ENCODE results near the gene MMP17. TPM values are rescaled to one million over a fixed set of nuclear protein-coding genes. Genes with fewer than 3 reads are reported as not detected.

The MMP17 gene
- 41.5 TPM for total RNA-seq

DNA sequence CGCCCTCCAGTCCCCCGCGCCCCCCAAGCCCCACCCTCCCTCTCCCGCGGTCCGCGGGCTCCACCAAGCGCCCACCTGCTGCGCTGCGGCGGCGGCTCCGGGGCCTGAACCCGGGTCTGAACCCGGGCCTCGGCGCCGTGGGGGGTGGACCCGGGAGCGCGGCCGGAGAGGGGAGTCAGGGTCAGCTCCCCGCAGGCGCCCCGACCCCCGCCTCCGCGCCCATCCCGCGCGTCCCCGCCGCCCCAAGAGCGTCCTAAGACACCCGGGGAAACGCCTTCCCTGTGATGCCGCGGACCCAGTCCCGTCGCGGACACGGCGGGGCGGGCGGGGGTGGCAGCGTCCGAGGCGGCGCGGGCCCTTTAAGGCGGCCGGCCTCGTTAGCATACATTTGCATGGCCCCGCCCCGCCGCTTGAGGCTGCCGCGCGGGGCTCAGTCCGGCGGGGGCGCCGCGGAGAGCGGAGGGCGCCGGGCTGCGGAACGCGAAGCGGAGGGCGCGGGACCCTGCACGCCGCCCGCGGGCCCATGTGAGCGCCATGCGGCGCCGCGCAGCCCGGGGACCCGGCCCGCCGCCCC lies at the start of gene MMP17:
Gene MMP17 (plus strand): TSS at position 433 of the 574 bp plus-strand sequence. CDS start 102 bp downstream, at position 535.

DNA sequence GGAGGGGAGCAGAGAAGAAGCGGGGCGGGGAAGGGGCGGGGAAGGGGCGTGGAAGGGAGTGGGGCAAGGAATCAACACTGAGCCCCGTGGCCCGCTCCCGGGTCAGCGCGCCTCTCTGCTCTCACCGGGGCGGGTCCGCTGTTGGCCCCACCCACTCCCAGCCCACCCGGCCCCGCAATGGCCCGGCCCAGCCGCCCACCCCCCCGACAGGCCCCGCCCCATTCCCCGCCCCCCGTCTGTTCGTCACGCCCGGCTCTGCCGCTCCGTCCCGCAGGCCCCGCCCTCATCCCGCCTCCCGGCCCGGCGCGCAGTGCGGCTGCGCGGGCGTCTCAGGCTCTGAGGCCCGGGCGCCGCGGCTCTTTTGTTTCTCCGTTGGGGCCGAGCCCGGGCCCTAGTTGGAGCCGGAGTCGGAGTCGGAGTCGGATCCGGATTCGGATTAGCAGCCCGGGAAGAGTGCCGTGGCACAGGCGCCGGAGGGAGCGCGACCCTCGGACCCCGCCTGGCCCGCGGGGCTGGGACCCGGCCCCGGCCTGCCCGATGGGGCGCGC lies 66.2 kb downstream of the MMP17 start, which contains the start of gene ULK1:
Gene ULK1 (plus strand): TSS at position 310 of the 548 bp plus-strand sequence. CDS start 380 bp downstream, outside the sequence.

Small RNA genes lying within 50 kb of the gene (small RNA-seq; reads per million reads assigned to genes)
- gene RNA5SP378 = not detected
- not detected for gene RNU6-1017P

Other genes starting within 250 kb of the MMP17 start
- 26.1 TPM for gene SFSWAP, start 117.3 kb upstream of the MMP17 start, total RNA-seq
- gene ULK1, start 66.2 kb downstream of the MMP17 start, total RNA-seq = 10.4 TPM
- gene PUS1, start 100.9 kb downstream of the MMP17 start, total RNA-seq = 7.4 TPM
- 17.1 TPM for gene EP400, start 121.5 kb downstream of the MMP17 start, total RNA-seq

Data from diencephalon (tissue), 1 donor.